Measurements from ENCODE around the gene ANKS1B.

DNA sequence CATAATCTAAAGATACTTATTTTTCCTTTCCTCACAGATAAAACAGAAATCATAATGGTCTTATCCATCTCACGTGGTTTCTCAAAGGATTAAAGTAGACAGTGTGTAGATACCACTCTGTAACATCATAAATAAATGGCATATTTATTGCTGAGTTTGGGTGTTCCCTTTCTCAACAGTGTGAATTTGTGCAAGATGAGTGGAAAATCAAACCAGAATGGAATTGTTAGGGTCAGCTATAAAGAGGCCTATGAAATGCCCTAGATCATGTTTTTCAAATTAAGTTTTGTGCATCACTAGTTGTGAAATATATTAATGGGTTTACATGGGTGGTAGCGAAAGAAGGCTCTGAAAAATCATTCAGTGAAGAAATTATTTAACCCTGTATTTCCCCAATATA, 553.5 kb downstream of the ANKS1B start:
- no peak for TF ChIP-seq POLR2A (IDR thresholded peaks at IDR 0.05)
- TF ChIP-seq, protein P1, sequence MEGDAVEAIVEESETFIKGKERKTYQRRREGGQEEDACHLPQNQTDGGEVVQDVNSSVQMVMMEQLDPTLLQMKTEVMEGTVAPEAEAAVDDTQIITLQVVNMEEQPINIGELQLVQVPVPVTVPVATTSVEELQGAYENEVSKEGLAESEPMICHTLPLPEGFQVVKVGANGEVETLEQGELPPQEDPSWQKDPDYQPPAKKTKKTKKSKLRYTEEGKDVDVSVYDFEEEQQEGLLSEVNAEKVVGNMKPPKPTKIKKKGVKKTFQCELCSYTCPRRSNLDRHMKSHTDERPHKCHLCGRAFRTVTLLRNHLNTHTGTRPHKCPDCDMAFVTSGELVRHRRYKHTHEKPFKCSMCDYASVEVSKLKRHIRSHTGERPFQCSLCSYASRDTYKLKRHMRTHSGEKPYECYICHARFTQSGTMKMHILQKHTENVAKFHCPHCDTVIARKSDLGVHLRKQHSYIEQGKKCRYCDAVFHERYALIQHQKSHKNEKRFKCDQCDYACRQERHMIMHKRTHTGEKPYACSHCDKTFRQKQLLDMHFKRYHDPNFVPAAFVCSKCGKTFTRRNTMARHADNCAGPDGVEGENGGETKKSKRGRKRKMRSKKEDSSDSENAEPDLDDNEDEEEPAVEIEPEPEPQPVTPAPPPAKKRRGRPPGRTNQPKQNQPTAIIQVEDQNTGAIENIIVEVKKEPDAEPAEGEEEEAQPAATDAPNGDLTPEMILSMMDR (IDR thresholded peaks at IDR 0.05), result no peak

Measured in Peyer's patch (tissue), 4 donors.